GM10248 (cell line): Measurements from ENCODE around the gene ERC2.
A peak's percentile ranks its signal among the peaks of the same experiment; 100 is the strongest.

Experiments
- CTCF ChIA-PET: fragments of 300-600 bp; sonication (Branson Sonifier 250); formaldehyde crosslinking; extraction: SDS; loops from one replicate; lab custom pipeline; 2021; ENCODE audit warnings: antibody characterized with exemption; lab: Yijun Ruan, JAX
- POLR2A ChIA-PET: fragments of 350-650 bp; sonication (Branson Sonifier 250); formaldehyde crosslinking; extraction: SDS; loops from one replicate; lab custom pipeline; 2020; ENCODE audit warnings: antibody characterized with exemption; lab: Yijun Ruan, JAX
- DNase-seq: peaks from one replicate; pipeline ENCODE4 v3.0.0; 2012; ENCODE audit errors: extremely low spot score
- TF ChIP-seq, protein P1 (sequence below): IDR thresholded peaks from 2 replicates; pipeline ENCODE4 v1.5.1; 2012; ENCODE audit warnings: mild to moderate bottlenecking, low read depth; ENCODE audit errors: extremely low read depth, missing control alignments, control extremely low read depth

Gene ERC2

DNA sequence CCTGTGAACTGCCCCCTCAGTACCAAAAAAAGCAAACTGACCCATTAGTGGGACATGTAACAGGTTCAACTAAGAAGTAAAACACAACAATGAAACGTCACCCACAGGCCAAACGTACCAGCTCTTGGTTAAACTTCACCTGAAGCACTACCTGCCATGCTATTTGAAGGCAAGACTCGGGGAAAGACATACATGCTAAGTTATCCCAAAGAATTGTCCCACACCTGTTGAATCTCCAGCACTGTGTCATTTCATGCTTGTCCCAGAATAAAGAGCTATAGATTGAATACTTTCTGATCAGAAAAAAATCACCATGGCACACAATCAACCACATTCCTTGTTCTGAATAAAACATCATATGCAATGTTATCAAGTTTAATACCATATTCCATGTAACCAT is 785.8 kb downstream of the ERC2 start:
- ChIA-PET POLR2A (no interaction called here), CTCF (interaction anchor here (1.3 to 1.7 kb wide), 4 partner anchors 8 to 80 kb away, joined by 3 to 5 read pairs (median 3); no protein-coding TSS in a partner anchor)
- TF ChIP-seq, protein P1, sequence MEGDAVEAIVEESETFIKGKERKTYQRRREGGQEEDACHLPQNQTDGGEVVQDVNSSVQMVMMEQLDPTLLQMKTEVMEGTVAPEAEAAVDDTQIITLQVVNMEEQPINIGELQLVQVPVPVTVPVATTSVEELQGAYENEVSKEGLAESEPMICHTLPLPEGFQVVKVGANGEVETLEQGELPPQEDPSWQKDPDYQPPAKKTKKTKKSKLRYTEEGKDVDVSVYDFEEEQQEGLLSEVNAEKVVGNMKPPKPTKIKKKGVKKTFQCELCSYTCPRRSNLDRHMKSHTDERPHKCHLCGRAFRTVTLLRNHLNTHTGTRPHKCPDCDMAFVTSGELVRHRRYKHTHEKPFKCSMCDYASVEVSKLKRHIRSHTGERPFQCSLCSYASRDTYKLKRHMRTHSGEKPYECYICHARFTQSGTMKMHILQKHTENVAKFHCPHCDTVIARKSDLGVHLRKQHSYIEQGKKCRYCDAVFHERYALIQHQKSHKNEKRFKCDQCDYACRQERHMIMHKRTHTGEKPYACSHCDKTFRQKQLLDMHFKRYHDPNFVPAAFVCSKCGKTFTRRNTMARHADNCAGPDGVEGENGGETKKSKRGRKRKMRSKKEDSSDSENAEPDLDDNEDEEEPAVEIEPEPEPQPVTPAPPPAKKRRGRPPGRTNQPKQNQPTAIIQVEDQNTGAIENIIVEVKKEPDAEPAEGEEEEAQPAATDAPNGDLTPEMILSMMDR: no peak
- no peak for DNase-seq

DNA sequence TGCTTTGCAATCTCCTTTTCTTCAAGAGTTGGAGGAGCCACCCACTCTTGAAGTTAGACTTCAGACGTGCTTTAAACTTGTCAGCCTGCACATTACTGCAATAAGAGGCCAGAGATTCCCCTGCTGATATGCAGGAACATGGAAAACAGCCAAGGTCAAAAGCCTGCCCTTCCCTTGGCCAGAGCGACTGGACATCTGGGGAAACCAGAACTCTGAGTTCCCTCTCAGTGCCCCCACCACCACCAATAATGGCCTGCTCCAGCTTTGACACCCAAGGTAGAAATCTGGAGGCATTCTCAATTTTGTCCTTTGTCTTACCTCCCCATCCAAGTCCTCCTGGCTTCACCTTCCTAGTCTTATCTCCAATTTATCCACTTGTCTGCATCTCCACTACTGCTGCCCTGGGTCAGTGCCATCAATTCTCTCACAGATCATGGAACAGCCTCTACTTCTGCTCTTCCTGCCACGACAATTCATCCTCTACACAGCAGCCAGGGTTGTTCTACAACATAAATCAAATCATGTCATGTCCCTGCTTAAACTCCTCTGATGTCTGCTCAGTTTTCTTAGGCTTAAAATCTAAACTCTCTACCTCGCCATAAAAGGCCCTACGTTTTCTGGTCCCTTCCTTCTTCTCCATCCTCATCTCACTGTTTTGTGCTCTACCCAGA is 789.6 kb downstream of the ERC2 start:
- POLR2A ChIA-PET: no interaction called here
- CTCF ChIA-PET: interaction anchor here (2.7 kb wide), 1 partner anchor 17 kb away, joined by 9 read pairs; no protein-coding TSS in a partner anchor
- TF ChIP-seq, protein P1: no peak
- no peak for DNase-seq

DNA sequence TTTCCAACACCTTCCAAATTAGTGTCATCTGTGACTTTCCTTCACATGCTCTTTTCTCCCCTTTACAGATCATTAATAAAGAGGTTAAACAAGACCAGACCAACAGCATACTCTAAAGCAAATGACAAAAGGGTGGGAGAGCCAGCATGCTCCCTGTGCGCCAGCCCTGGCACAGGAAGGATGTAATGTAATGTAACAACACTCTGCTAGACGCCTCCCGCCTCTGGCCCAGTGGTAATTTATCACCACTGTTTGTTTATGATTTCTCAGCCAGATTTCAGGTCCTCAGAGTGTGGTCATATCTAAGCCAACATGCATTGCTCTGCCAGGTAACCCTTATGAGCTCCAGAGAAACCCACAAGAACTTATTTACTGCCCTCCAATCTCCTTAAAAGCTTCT is 791.6 kb downstream of the ERC2 start:
- TF ChIP-seq, protein P1: no peak
- CTCF ChIA-PET: interaction anchor here (0.8 to 2.7 kb wide), 6 partner anchors 10 to 65 kb away, joined by 3 to 9 read pairs (median 4); no protein-coding TSS in a partner anchor
- POLR2A ChIA-PET: no interaction called here
- DNase-seq: no peak

DNA sequence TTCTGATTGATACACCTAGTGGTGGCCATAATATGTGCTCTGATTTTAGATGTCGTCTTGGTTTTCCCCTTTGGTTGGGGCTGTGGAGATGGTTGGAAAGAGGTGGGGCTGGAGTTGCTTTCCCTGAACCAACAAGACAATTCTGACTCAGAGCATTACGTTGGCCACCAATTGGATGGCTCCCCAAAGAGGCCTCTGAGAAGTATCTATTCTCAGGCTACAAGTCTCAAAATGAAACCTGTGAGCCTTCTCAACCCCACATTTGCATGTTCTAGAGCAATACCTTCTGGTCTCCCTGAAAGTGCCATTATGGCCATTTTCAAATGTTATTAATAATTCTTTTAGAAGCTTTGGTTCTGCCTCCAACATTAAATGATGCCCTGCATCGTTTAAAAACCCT is 792.8 kb downstream of the ERC2 start:
- peak; percentile 76 for DNase-seq
- ChIA-PET CTCF (interaction anchor here (1.1 to 1.3 kb wide), 2 partner anchors 12 to 24 kb away, joined by 3 read pairs; no protein-coding TSS in a partner anchor), POLR2A (no interaction called here)
- TF ChIP-seq, protein P1: no peak

DNA sequence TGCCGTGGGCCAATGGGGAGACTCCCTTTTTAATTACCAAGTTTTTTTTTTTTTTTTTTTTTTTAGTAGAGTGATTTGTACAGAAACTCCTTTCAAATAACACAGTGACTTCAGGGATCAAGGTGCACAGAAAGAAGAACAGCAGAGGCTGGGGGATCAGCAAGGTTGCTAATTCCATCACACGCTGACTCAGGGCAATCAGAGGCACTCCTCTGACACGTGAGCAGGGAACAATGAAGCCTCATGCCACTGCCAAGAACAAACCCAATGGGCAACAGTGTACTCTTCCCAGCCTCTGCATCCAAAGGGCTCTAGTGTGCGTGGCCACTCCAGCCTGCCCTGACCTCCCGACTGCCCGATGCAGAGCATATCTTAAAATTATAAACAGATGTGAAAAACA is 794.5 kb downstream of the ERC2 start:
- TF ChIP-seq, protein P1: no peak
- POLR2A ChIA-PET: no interaction called here
- CTCF ChIA-PET: no interaction called here

DNA sequence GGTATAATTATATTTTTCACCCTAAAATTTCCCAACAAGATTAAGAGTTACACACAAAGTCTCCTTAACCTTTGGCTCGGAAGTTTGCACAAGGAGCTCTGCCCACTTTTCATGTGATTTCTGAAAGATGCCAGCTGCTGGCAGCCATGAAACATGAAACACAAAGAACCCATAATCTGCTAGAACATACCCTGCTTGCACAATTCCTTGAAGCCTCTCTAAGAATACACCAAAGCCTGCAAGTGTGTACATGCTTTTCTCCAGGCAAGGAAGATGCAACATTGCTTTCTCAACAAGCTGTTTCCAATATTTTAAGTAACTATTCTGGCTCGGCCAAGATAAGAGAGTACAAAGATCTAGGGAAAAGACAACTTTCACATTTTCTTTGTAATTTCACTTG is 799.1 kb downstream of the ERC2 start:
- TF ChIP-seq, protein P1: no peak
- ChIA-PET POLR2A (no interaction called here), CTCF (interaction anchor here (1.0 to 2.1 kb wide), 2 partner anchors 8 to 10 kb away, joined by 3 to 7 read pairs; no protein-coding TSS in a partner anchor)
- DNase-seq: no peak

More for the DNA sequence above, 794.5 kb downstream of the ERC2 start:
- DNase-seq: no peak

DNA sequence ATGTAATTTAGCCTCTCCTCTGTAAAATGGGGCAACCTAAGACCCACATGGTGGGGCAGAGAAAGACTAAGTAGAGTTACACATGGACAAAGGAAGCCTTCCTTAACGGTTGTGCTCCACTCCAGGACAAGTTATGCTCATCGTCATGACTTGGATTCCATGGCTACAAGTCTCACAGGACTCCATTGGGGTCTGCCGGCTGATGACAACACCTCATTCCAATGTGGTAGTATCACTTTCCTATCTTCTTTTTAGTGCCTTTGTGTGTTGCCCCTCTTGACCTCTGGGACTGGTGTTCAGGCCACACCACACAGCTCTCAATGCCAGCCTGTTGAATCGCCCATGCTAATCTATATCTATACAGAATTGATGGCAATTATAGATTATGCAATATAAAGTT is 799.9 kb downstream of the ERC2 start:
- ChIA-PET POLR2A (no interaction called here), CTCF (no interaction called here)
- TF ChIP-seq, protein P1: no peak
- no peak for DNase-seq
